Measurements from ENCODE around the gene RFWD3. TPM values are rescaled to one million over a fixed set of nuclear protein-coding genes. Genes with fewer than 3 reads are reported as not detected.
A peak's percentile ranks its signal among the peaks of the same experiment; 100 is the strongest.

RFWD3 gene
- total RNA-seq, 6 experiments from 2014 or later = 5.4 to 10.3 (median 7.3) TPM

GRCh38 chr16:74582970-74583369, 83.7 kb downstream of the RFWD3 start:
- peaks cover 0 to 10% (median 6%) of the 10 kb centered on the region in 4 donors for H3K4me1 ChIP-seq
- ATAC-seq (no peak), DNase-seq (no peak)
- intact Hi-C loops (cut with DNase I) = no loop called here
- 100% methylated on average over 1 of the region's 1 CpG for WGBS (ENCODE audit: insufficient coverage, low coverage, low lambda C conversion rate, missing lambda C conversion rate)
- no peaks in the 10 kb centered on the region for H3K36me3 ChIP-seq
- H3K9me3 ChIP-seq = no peaks in the 10 kb centered on the region
- H3K4me3 ChIP-seq = no peak overlapping the region
- H3K27me3 ChIP-seq = no peaks in the 10 kb centered on the region
- H3K27ac ChIP-seq = no peak overlapping the region
- TF ChIP-seq POLR2A (IDR thresholded peaks at IDR 0.05) (no peak), CTCF (IDR thresholded peaks at IDR 0.05) (no peak)

GRCh38 chr16:74580833-74581232, 85.8 kb downstream of the RFWD3 start:
- DNase-seq = no peak
- ATAC-seq = no peak
- no peak overlapping the region for H3K27ac ChIP-seq
- H3K27me3 ChIP-seq = no peaks in the 10 kb centered on the region
- WGBS (ENCODE audit: insufficient coverage, low coverage, low lambda C conversion rate, missing lambda C conversion rate) = 38% methylated on average over 3 of the region's 3 CpGs
- intact Hi-C loops (cut with DNase I) = no loop called here
- no peak overlapping the region for H3K4me3 ChIP-seq
- no peaks in the 10 kb centered on the region for H3K9me3 ChIP-seq
- TF ChIP-seq POLR2A (IDR thresholded peaks at IDR 0.05) (no peak), CTCF (IDR thresholded peaks at IDR 0.05) (no peak)
- peaks cover 0 to 15% (median 6%) of the 10 kb centered on the region in 4 donors for H3K4me1 ChIP-seq
- H3K36me3 ChIP-seq = no peaks in the 10 kb centered on the region

GRCh38 chr16:74578838-74579237, 87.8 kb downstream of the RFWD3 start:
- Histone ChIP-seq H3K4me1 (peaks cover 0 to 25% (median 6%) of the 10 kb centered on the region in 4 donors), H3K36me3 (no peaks in the 10 kb centered on the region), H3K4me3 (no peak overlapping the region), H3K9me3 (no peaks in the 10 kb centered on the region), H3K27me3 (no peaks in the 10 kb centered on the region), H3K27ac (no peak overlapping the region)
- ATAC-seq = no peak
- intact Hi-C loops (cut with DNase I) = no loop called here
- no peak for DNase-seq
- TF ChIP-seq CTCF (IDR thresholded peaks at IDR 0.05) = no peak
- TF ChIP-seq POLR2A (IDR thresholded peaks at IDR 0.05) = no peak
- 73% methylated on average over 3 of the region's 3 CpGs for WGBS (ENCODE audit: insufficient coverage, low coverage, low lambda C conversion rate, missing lambda C conversion rate)

- no peak for TF ChIP-seq POLR2A (IDR thresholded peaks at IDR 0.05)
- TF ChIP-seq CTCF (IDR thresholded peaks at IDR 0.05) = no peak
- H3K4me3 ChIP-seq = no peak overlapping the region
- intact Hi-C loops (cut with DNase I) = no loop called here
- ATAC-seq (no peak), DNase-seq (no peak)
- WGBS (ENCODE audit: insufficient coverage, low coverage, low lambda C conversion rate, missing lambda C conversion rate) = 97% methylated on average over 3 of the region's 3 CpGs
- H3K36me3 ChIP-seq = no peaks in the 10 kb centered on the region
- H3K27me3 ChIP-seq = no peaks in the 10 kb centered on the region
- no peaks in the 10 kb centered on the region for H3K9me3 ChIP-seq
- peaks cover 0 to 27% (median 6%) of the 10 kb centered on the region in 4 donors for H3K4me1 ChIP-seq
- H3K27ac ChIP-seq = no peak overlapping the region
Observed at GRCh38 chr16:74578433-74578832, 88.2 kb downstream of the RFWD3 start.

- Histone ChIP-seq H3K4me3 (no peak overlapping the region), H3K27me3 (no peaks in the 10 kb centered on the region), H3K9me3 (no peaks in the 10 kb centered on the region), H3K36me3 (no peaks in the 10 kb centered on the region), H3K27ac (no peak overlapping the region), H3K4me1 (peaks cover 0 to 27% (median 6%) of the 10 kb centered on the region in 4 donors)
- ATAC-seq (peak in 1 of 4 donors; percentile 63), DNase-seq (no peak)
- intact Hi-C loops (cut with DNase I) = no loop called here
- no peak for TF ChIP-seq CTCF (IDR thresholded peaks at IDR 0.05)
- TF ChIP-seq POLR2A (IDR thresholded peaks at IDR 0.05) = no peak
- 43% methylated on average over 2 of the region's 2 CpGs for WGBS (ENCODE audit: insufficient coverage, low coverage, low lambda C conversion rate, missing lambda C conversion rate)
Observed at GRCh38 chr16:74577882-74578366, 88.8 kb downstream of the RFWD3 start.

All from right lobe of liver (tissue), 6 donors.